ENCODE results near the gene IZUMO4. TPM values are rescaled to one million over a fixed set of nuclear protein-coding genes. Genes with fewer than 3 reads are reported as not detected.

Gene IZUMO4
- total RNA-seq, 8 experiments from 2014 or later: 1.6 to 4.5 (median 3.2) TPM

Other genes with a start within 250 kb of the IZUMO4 start
- gene REXO1, start 248.4 kb upstream of the IZUMO4 start, total RNA-seq: 10 to 100 TPM in 4 of 8 experiments, 1 to 10 TPM in 4; 6.3 to 20.9 (median 11.1) TPM
- 10 to 100 TPM in 2 of 8 experiments, 1 to 10 TPM in 6; 2.7 to 18.6 (median 4.6) TPM for gene KLF16, start 233.3 kb upstream of the IZUMO4 start, total RNA-seq
- gene ABHD17A, start 211.4 kb upstream of the IZUMO4 start, total RNA-seq: 10 to 100 TPM; 30.4 to 42.3 (median 37.2) TPM
- gene ADAT3, start 191.5 kb upstream of the IZUMO4 start, total RNA-seq: 1 to 10 TPM in 5 of 8 experiments, under 1 TPM in 3; 0.50 to 3.8 (median 2.1) TPM
- 10 to 100 TPM in 7 of 8 experiments, 1 to 10 TPM in 1; 8.4 to 47.8 (median 24.1) TPM for gene SCAMP4, start 191.5 kb upstream of the IZUMO4 start, total RNA-seq
- gene CSNK1G2, start 155.7 kb upstream of the IZUMO4 start, total RNA-seq: 10 to 100 TPM; 25.6 to 68.4 (median 49.8) TPM
- 10 to 100 TPM; 20.3 to 92.3 (median 57.2) TPM for gene BTBD2, start 81.2 kb upstream of the IZUMO4 start, total RNA-seq
- gene MKNK2, start 45.7 kb upstream of the IZUMO4 start, total RNA-seq: 10 to 100 TPM; 33.0 to 95.2 (median 50.9) TPM
- gene MOB3A, start 589 bp upstream of the IZUMO4 start, total RNA-seq: 10 to 100 TPM in 4 of 8 experiments, 1 to 10 TPM in 4; 7.2 to 16.3 (median 10.0) TPM
- gene AP3D1, start 54.7 kb downstream of the IZUMO4 start, total RNA-seq: 100 to 1,000 TPM in 2 of 8 experiments, 10 to 100 TPM in 6; 59.6 to 122 (median 78.8) TPM
- gene DOT1L, start 67.0 kb downstream of the IZUMO4 start, total RNA-seq: 10 to 100 TPM in 5 of 8 experiments, 1 to 10 TPM in 3; 3.4 to 27.9 (median 13.7) TPM
- gene PLEKHJ1, start 139.4 kb downstream of the IZUMO4 start, total RNA-seq: 10 to 100 TPM; 45.2 to 86.4 (median 52.2) TPM
- 10 to 100 TPM; 13.1 to 72.6 (median 49.9) TPM for gene SF3A2, start 139.9 kb downstream of the IZUMO4 start, total RNA-seq
- 1 to 10 TPM in 6 of 8 experiments, under 1 TPM in 2; 0.36 to 4.1 (median 2.0) TPM for gene AMH, start 152.4 kb downstream of the IZUMO4 start, total RNA-seq
- 1 to 10 TPM in 5 of 8 experiments, under 1 TPM in 3; 0.43 to 2.0 (median 1.1) TPM for gene JSRP1, start 159.5 kb downstream of the IZUMO4 start, total RNA-seq
- gene PEAK3, start 185.3 kb downstream of the IZUMO4 start, total RNA-seq: 1 to 10 TPM in 1 of 8 experiments, under 1 TPM in 7; 0.15 to 1.3 (median 0.52) TPM
- 1 to 10 TPM in 1 of 8 experiments, under 1 TPM in 4, not detected in 3; 0.27 to 1.4 (median 0.35) TPM for gene LINGO3, start 211.2 kb downstream of the IZUMO4 start, total RNA-seq
- gene LSM7, start 231.7 kb downstream of the IZUMO4 start, total RNA-seq: 100 to 1,000 TPM; 143 to 444 (median 296) TPM
- 10 to 100 TPM; 22.2 to 77.9 (median 36.5) TPM for gene SPPL2B, start 231.8 kb downstream of the IZUMO4 start, total RNA-seq